Keratinocyte (primary cell): ENCODE data around the gene PRKCA. TPM values are rescaled to one million over a fixed set of nuclear protein-coding genes. Genes with fewer than 3 reads are reported as not detected.

Experiments
- DNase-seq: peaks from one replicate; pipeline ENCODE4 v3.0.0-alpha.2; 2011; ENCODE audit warnings: low read depth, missing footprints, low spot score
- FAIRE-seq: peaks from 2 replicates; lab custom pipeline; 2011; peaks lifted over from hg19 to GRCh38; lab: Jason Lieb, UNC
- H2AFZ ChIP-seq: 2 replicates; pipeline ENCODE4 v1.6.0; 2012; ENCODE audit warnings: low read length, control low read depth, inconsistent platforms; ENCODE audit not compliant: control insufficient read depth
- H3K27ac ChIP-seq: 2 replicates; pipeline ENCODE4 v1.5.1; 2011; ENCODE audit warnings: low read length; ENCODE audit not compliant: control insufficient read depth, insufficient read depth
- H3K27me3 ChIP-seq: 3 replicates; pipeline ENCODE4 v1.6.0; 2011; ENCODE audit warnings: low read length; ENCODE audit not compliant: control insufficient read depth, insufficient read depth; ENCODE audit errors: extremely low read depth
- H3K36me3 ChIP-seq, 2 experiments: 2 replicates in 1 of 2; 3 replicates in 1 of 2; pipeline ENCODE4 v1.5.1; 2011; ENCODE audit warnings: low read length in 2 of 2, mild to moderate bottlenecking in 1 of 2; ENCODE audit not compliant: control insufficient read depth in 2 of 2, insufficient read depth in 2 of 2; ENCODE audit errors: extremely low read depth in 1 of 2
- H3K4me1 ChIP-seq: 3 replicates; pipeline ENCODE4 v1.5.1; 2011; ENCODE audit warnings: low read length; ENCODE audit not compliant: control insufficient read depth, insufficient read depth; ENCODE audit errors: extremely low read depth
- H3K4me2 ChIP-seq: 3 replicates; pipeline ENCODE4 v1.6.0; 2011; ENCODE audit warnings: low read depth, low read length; ENCODE audit not compliant: control insufficient read depth, insufficient read depth; ENCODE audit errors: extremely low read depth
- H3K4me3 ChIP-seq, 3 experiments: fragments of 200-600 bp in 1 of 3; sonication (generic) in 1 of 3; 2 replicates in 2 of 3; 3 replicates in 1 of 3; pipeline ENCODE4 v1.5.1; 2011 to 2016; ENCODE audit warnings: low read length in 3 of 3, mild to moderate bottlenecking in 3 of 3, control low read depth in 2 of 3, inconsistent platforms in 1 of 3, low read depth in 1 of 3, mixed read lengths in 1 of 3, mixed run types in 1 of 3, moderate library complexity in 1 of 3; ENCODE audit not compliant: control insufficient read depth in 2 of 3, insufficient read depth in 2 of 3; ENCODE audit errors: extremely low read depth in 1 of 3
- H3K79me2 ChIP-seq: 2 replicates; pipeline ENCODE4 v1.6.0; 2012; ENCODE audit warnings: low read length; ENCODE audit not compliant: control insufficient read depth, insufficient read depth
- H3K9ac ChIP-seq: 3 replicates; pipeline ENCODE4 v1.6.0; 2011; ENCODE audit warnings: low read length; ENCODE audit not compliant: control insufficient read depth, insufficient read depth; ENCODE audit errors: extremely low read depth
- H3K9me1 ChIP-seq: 3 replicates; pipeline ENCODE4 v1.6.0; 2011; ENCODE audit warnings: low read length; ENCODE audit not compliant: control insufficient read depth, insufficient read depth; ENCODE audit errors: extremely low read depth
- H3K9me3 ChIP-seq: 2 replicates; pipeline ENCODE4 v1.5.1; 2012; ENCODE audit warnings: low read depth, low read length; ENCODE audit not compliant: control insufficient read depth
- H4K20me1 ChIP-seq: 3 replicates; pipeline ENCODE4 v1.6.0; 2011; ENCODE audit warnings: low read length; ENCODE audit not compliant: control insufficient read depth, insufficient read depth; ENCODE audit errors: extremely low read depth
- CTCF ChIP-seq, 3 experiments: IDR thresholded peaks in 1 of 3; conservative IDR thresholded peaks in 1 of 3; optimal IDR thresholded peaks in 1 of 3; 2 replicates in 2 of 3; 3 replicates in 1 of 3; pipeline versions ENCODE3 to v1.5.1; 2011; ENCODE audit warnings: low read length in 3 of 3, mild to moderate bottlenecking in 3 of 3, moderate library complexity in 2 of 3, control low read depth in 1 of 3, inconsistent platforms in 1 of 3; ENCODE audit not compliant: insufficient read depth in 2 of 3; ENCODE audit errors: extremely low read depth in 1 of 3
- EZH2 ChIP-seq: IDR thresholded peaks from one replicate; pipeline ENCODE4 v1.6.1; 2012; ENCODE audit warnings: inconsistent platforms, mild to moderate bottlenecking, low read length, moderate library complexity
- dilution Hi-C: fragments of 300-500 bp; cut with MboI; formaldehyde crosslinking; loops from one replicate; pipeline ENCODE4 v1.7.0; 2020; ENCODE audit warnings: low sequenced_read_pairs; ENCODE audit not compliant: extremely low pct_ligation_motif_present
- polyA plus RNA-seq, 5 experiments: library from polyadenylated mRNA; depleted of rRNA in 3 of 5; stranded (reverse) in 3 of 5; stranded (forward) in 1 of 5; unstranded in 1 of 5; fragments of >200 nt; gene quantifications; 1 replicate in 1 of 5; 2 replicates in 3 of 5; 3 replicates in 1 of 5; pipeline versions ENCODE4 v1.2.1 to v1.2.3, GENCODE V29; 2011 to 2012; ENCODE audit warnings: missing spikeins in 2 of 5, low read depth in 1 of 5, low replicate concordance in 1 of 5

The PRKCA gene
- polyA plus RNA-seq, 1 donor (not counting 4 experiments of a cell fraction or from before 2014, with no cell fraction given), result 3.6 TPM

DNA sequence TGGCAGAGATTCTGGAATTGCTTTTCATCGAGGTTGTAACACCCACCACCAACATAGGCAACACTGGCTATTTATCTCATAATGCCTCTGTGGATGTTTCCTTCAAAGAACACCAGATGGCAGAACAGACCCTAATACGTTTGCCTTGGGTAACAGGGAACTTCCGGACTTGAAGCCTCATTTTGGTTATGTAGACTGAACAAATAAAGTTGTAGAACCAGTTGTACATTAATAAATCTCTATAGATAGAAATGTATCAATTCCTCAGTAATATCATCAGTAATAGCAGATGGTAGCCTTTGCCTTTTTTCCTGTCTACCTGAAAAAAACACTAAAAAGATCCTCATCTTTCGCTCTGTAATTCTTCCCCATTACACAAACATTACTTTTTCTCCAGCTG, 47.3 kb upstream of the PRKCA start:
- Histone ChIP-seq H3K9me3 (no peaks in the 10 kb centered on the region), H3K9ac (no peak overlapping the region), H4K20me1 (no peaks in the 10 kb centered on the region), H3K9me1 (no peaks in the 10 kb centered on the region), H3K79me2 (no peaks in the 10 kb centered on the region), H3K4me1 (no peaks in the 10 kb centered on the region), H3K36me3 (no peaks in the 10 kb centered on the region), H3K27ac (no peak overlapping the region), H3K27me3 (no peaks in the 10 kb centered on the region), H3K4me2 (no peak overlapping the region), H3K4me3 (no peak overlapping the region), H2AFZ (no peak overlapping the region)
- dilution Hi-C loops, result no loop called here
- peak; percentile 50 to 70 (median 62) for TF ChIP-seq CTCF (optimal IDR thresholded peaks at IDR 0.05 in 1 of 3, IDR thresholded peaks at IDR 0.05 in 1 of 3, conservative IDR thresholded peaks at IDR 0.05 in 1 of 3; ENCODE audit: extremely low read depth in 1 of 3, insufficient read depth in 2 of 3, low read length in 3 of 3)
- no peak for TF ChIP-seq EZH2
- no peak for DNase-seq
- peak; percentile 94 for FAIRE-seq

GRCh38 chr17:66255527-66255971, 46.9 kb upstream of the PRKCA start:
- Histone ChIP-seq H3K4me1 (no peaks in the 10 kb centered on the region), H3K27me3 (no peaks in the 10 kb centered on the region), H3K79me2 (no peaks in the 10 kb centered on the region), H3K9ac (no peak overlapping the region), H3K27ac (no peak overlapping the region), H3K36me3 (no peaks in the 10 kb centered on the region), H2AFZ (no peak overlapping the region), H3K4me3 (no peak overlapping the region), H3K9me3 (no peaks in the 10 kb centered on the region), H3K4me2 (no peak overlapping the region), H4K20me1 (no peaks in the 10 kb centered on the region), H3K9me1 (no peaks in the 10 kb centered on the region)
- TF ChIP-seq EZH2 (no peak), CTCF (optimal IDR thresholded peaks at IDR 0.05 in 1 of 3, IDR thresholded peaks at IDR 0.05 in 1 of 3, conservative IDR thresholded peaks at IDR 0.05 in 1 of 3; ENCODE audit: extremely low read depth in 1 of 3, insufficient read depth in 2 of 3, low read length in 3 of 3) (no peak)
- dilution Hi-C loops, result no loop called here
- FAIRE-seq, result no peak
- no peak for DNase-seq
